WTC11 (cell line): ENCODE data around the gene BCL11B. TPM values are rescaled to one million over a fixed set of nuclear protein-coding genes. Genes with fewer than 3 reads are reported as not detected.

Experiments used
- ATAC-seq: fragments of 200-7000 bp; cut with Tn5 transposase; 2 replicates; pipeline ENCODE4 v1.10.0; 2021; ENCODE audit warnings: mild to moderate bottlenecking, moderate library complexity
- CTCF ChIA-PET: fragments of 300-600 bp; sonication (Branson Sonifier 250); formaldehyde crosslinking; loops from one replicate; lab custom pipeline; 2021; ENCODE audit warnings: antibody characterized with exemption; lab: Charles Lee
- POLR2A ChIA-PET: fragments of 350-600 bp; sonication (Branson Sonifier 250); formaldehyde crosslinking; loops from one replicate; lab custom pipeline; 2021; ENCODE audit warnings: antibody characterized with exemption; lab: Charles Lee
- DNase-seq: peaks from one replicate; pipeline ENCODE4 v3.0.0; 2021; ENCODE audit warnings: low spot score
- H3K27ac Mint-ChIP-seq: 2 replicates; pipeline ENCODE4 v1.8.0; 2021; ENCODE audit warnings: mixed read lengths
- H3K27me3 Mint-ChIP-seq: 2 replicates; pipeline ENCODE4 v1.8.0; 2021; ENCODE audit warnings: low read depth, mild to moderate bottlenecking, moderate library complexity, mixed read lengths
- H3K36me3 Mint-ChIP-seq: 2 replicates; pipeline ENCODE4 v1.8.0; 2021; ENCODE audit warnings: mixed read lengths
- H3K4me1 Mint-ChIP-seq: 2 replicates; pipeline ENCODE4 v1.8.0; 2022; ENCODE audit warnings: mixed read lengths
- H3K4me3 Mint-ChIP-seq: 2 replicates; pipeline ENCODE4 v1.8.0; 2021; ENCODE audit warnings: mild to moderate bottlenecking, moderate library complexity, mixed read lengths
- H3K9me3 Mint-ChIP-seq: 2 replicates; pipeline ENCODE4 v1.8.0; 2021; ENCODE audit warnings: mixed read lengths
- ATF1 ChIP-seq: sonication (generic); formaldehyde crosslinking; IDR thresholded peaks from 2 replicates; pipeline ENCODE4 v1.8.1; 2023; ENCODE audit warnings: mild to moderate bottlenecking, moderate library complexity, missing genetic modification reagents
- ATF3 ChIP-seq: sonication (generic); formaldehyde crosslinking; conservative IDR thresholded peaks from 2 replicates; pipeline ENCODE4 v1.8.1; 2022; ENCODE audit warnings: mild to moderate bottlenecking, missing genetic modification reagents
- CBFB ChIP-seq: sonication (generic); formaldehyde crosslinking; IDR thresholded peaks from 2 replicates; pipeline ENCODE4 v1.8.1; 2022; ENCODE audit warnings: mild to moderate bottlenecking, low read depth, missing genetic modification reagents
- E2F4 ChIP-seq: sonication (generic); formaldehyde crosslinking; IDR thresholded peaks from 2 replicates; pipeline ENCODE4 v1.8.1; 2022; ENCODE audit warnings: low read depth, mild to moderate bottlenecking, moderate library complexity, missing genetic modification reagents, borderline replicate concordance
- ELF4 ChIP-seq: sonication (generic); formaldehyde crosslinking; IDR thresholded peaks from 2 replicates; pipeline ENCODE4 v1.8.1; 2022; ENCODE audit warnings: low read depth, mild to moderate bottlenecking, moderate library complexity, missing genetic modification reagents
- FOXK1 ChIP-seq: sonication (generic); formaldehyde crosslinking; IDR thresholded peaks from 2 replicates; pipeline ENCODE4 v1.8.0; 2022; ENCODE audit warnings: mild to moderate bottlenecking, moderate library complexity, missing genetic modification reagents
- FOXP1 ChIP-seq: sonication (generic); formaldehyde crosslinking; IDR thresholded peaks from 2 replicates; pipeline ENCODE4 v1.8.0; 2022; ENCODE audit warnings: missing genetic modification reagents, mild to moderate bottlenecking, moderate library complexity, borderline replicate concordance
- FOXP4 ChIP-seq: sonication (generic); formaldehyde crosslinking; IDR thresholded peaks from 2 replicates; pipeline ENCODE4 v1.8.0; 2022; ENCODE audit warnings: mild to moderate bottlenecking, missing genetic modification reagents
- GABPB1 ChIP-seq: sonication (generic); formaldehyde crosslinking; IDR thresholded peaks from 2 replicates; pipeline ENCODE4 v1.8.1; 2023; ENCODE audit warnings: mild to moderate bottlenecking, missing genetic modification reagents
- GTF2I ChIP-seq: fragments of 250-450 bp; sonication (Bioruptor Pico); conservative IDR thresholded peaks from 2 replicates; pipeline ENCODE4 v1.4.0; 2021; ENCODE audit warnings: mild to moderate bottlenecking
- HMGA2 ChIP-seq: fragments of 250-450 bp; sonication (Bioruptor Pico); IDR thresholded peaks from 2 replicates; pipeline ENCODE4 v1.4.0; 2021; ENCODE audit warnings: mild to moderate bottlenecking, moderate library complexity
- IRF1 ChIP-seq: sonication (generic); formaldehyde crosslinking; IDR thresholded peaks from 2 replicates; pipeline ENCODE4 v1.8.0; 2023; ENCODE audit warnings: missing genetic modification reagents
- JUN ChIP-seq: sonication (generic); formaldehyde crosslinking; IDR thresholded peaks from 2 replicates; pipeline ENCODE4 v1.8.0; 2023; ENCODE audit warnings: mild to moderate bottlenecking, missing genetic modification reagents
- KAT7 ChIP-seq: sonication (generic); formaldehyde crosslinking; IDR thresholded peaks from 2 replicates; pipeline ENCODE4 v1.8.1; 2023; ENCODE audit warnings: missing genetic modification reagents, mild to moderate bottlenecking, borderline replicate concordance
- NFATC4 ChIP-seq: fragments of 250-450 bp; sonication (Bioruptor Pico); IDR thresholded peaks from 2 replicates; pipeline ENCODE4 v1.9.0; 2021; ENCODE audit warnings: mild to moderate bottlenecking
- NFYB ChIP-seq: sonication (generic); formaldehyde crosslinking; conservative IDR thresholded peaks from 2 replicates; pipeline ENCODE4 v1.8.0; 2022; ENCODE audit warnings: low read depth, missing genetic modification reagents
- NR1H2 ChIP-seq: sonication (generic); formaldehyde crosslinking; IDR thresholded peaks from 2 replicates; pipeline ENCODE4 v1.9.0; 2021; ENCODE audit warnings: mild to moderate bottlenecking, moderate library complexity, missing genetic modification reagents
- NR3C1 ChIP-seq: sonication (generic); formaldehyde crosslinking; conservative IDR thresholded peaks from 2 replicates; pipeline ENCODE4 v1.8.1; 2023; ENCODE audit warnings: low read depth, mild to moderate bottlenecking, missing genetic modification reagents
- SMAD3 ChIP-seq: sonication (generic); formaldehyde crosslinking; IDR thresholded peaks from 2 replicates; pipeline ENCODE4 v1.8.0; 2022; ENCODE audit warnings: missing genetic modification reagents, mild to moderate bottlenecking, borderline replicate concordance
- TEAD4 ChIP-seq: sonication (generic); formaldehyde crosslinking; IDR thresholded peaks from 2 replicates; pipeline ENCODE4 v1.8.0; 2022; ENCODE audit warnings: mild to moderate bottlenecking, missing genetic modification reagents
- USF1 ChIP-seq: sonication (generic); formaldehyde crosslinking; IDR thresholded peaks from 2 replicates; pipeline ENCODE4 v1.8.0; 2022; ENCODE audit warnings: mild to moderate bottlenecking, missing genetic modification reagents
- ZBTB43 ChIP-seq: sonication (generic); formaldehyde crosslinking; IDR thresholded peaks from 2 replicates; pipeline ENCODE4 v1.8.1; 2023; ENCODE audit warnings: mild to moderate bottlenecking, missing genetic modification reagents
- ZNF121 ChIP-seq: sonication (generic); formaldehyde crosslinking; IDR thresholded peaks from 2 replicates; pipeline ENCODE4 v1.8.0; 2023; ENCODE audit warnings: missing genetic modification reagents
- ZNF425 ChIP-seq: fragments of 250-450 bp; sonication (Bioruptor Pico); conservative IDR thresholded peaks from 2 replicates; pipeline ENCODE4 v1.9.0; 2021; ENCODE audit warnings: mild to moderate bottlenecking
- total RNA-seq: library from RNA; stranded (reverse); gene quantifications from 3 replicates; pipeline ENCODE4 v1.2.3, GENCODE V29; 2021

Gene BCL11B
- total RNA-seq, 1 experiment from 2014 or later: 9.1 TPM

GRCh38 chr14:99148131-99148530 lies 123.9 kb downstream of the BCL11B start (continued):
- no peak for TF ChIP-seq FOXP1
- no peak for TF ChIP-seq IRF1 (CRISPR knock-in tag)

GRCh38 chr14:99147366-99147740 lies 124.6 kb downstream of the BCL11B start:
- no peak for TF ChIP-seq ZNF121 (CRISPR knock-in tag)
- TF ChIP-seq FOXP4 (CRISPR knock-in tag): no peak
- TF ChIP-seq FOXK1 (CRISPR knock-in tag): no peak
- TF ChIP-seq GTF2I: no peak
- no peak for TF ChIP-seq E2F4 (CRISPR knock-in tag)
- Mint-ChIP-seq H3K9me3 (no peaks in the 10 kb centered on the region), H3K4me1 (peaks cover 23% of the 10 kb centered on the region), H3K27me3 (no peaks in the 10 kb centered on the region), H3K4me3 (no peak overlapping the region), H3K36me3 (no peaks in the 10 kb centered on the region), H3K27ac (no peak overlapping the region)
- CTCF ChIA-PET: interaction anchor here (1.1 kb wide), 1 partner anchor 28 kb away, joined by 3 read pairs; no protein-coding TSS in a partner anchor
- POLR2A ChIA-PET: interaction anchor here (0.7 kb wide), 1 partner anchor 61 kb away, joined by 6 read pairs; no protein-coding TSS in a partner anchor
- DNase-seq: no peak
- no peak for ATAC-seq

GRCh38 chr14:99146616-99147365 lies 125.2 kb downstream of the BCL11B start:
- CTCF ChIA-PET: interaction anchor here (1.1 kb wide), 1 partner anchor 28 kb away, joined by 3 read pairs; no protein-coding TSS in a partner anchor

More at GRCh38 chr14:99146616-99147365, 125.2 kb downstream of the BCL11B start:
- DNase-seq: no peak
- H3K27me3 Mint-ChIP-seq: no peaks in the 10 kb centered on the region
- H3K36me3 Mint-ChIP-seq: no peaks in the 10 kb centered on the region
- H3K9me3 Mint-ChIP-seq: no peaks in the 10 kb centered on the region
- no peak overlapping the region for H3K4me3 Mint-ChIP-seq
- POLR2A ChIA-PET: interaction anchor here (0.7 kb wide), 1 partner anchor 61 kb away, joined by 6 read pairs; no protein-coding TSS in a partner anchor
- TF ChIP-seq ZBTB43 (no peak), USF1 (CRISPR knock-in tag) (no peak), HMGA2 (no peak), NFATC4 (CRISPR knock-in tag) (no peak), ATF3 (CRISPR knock-in tag) (no peak), CBFB (no peak), NR1H2 (CRISPR knock-in tag) (no peak), TEAD4 (CRISPR knock-in tag) (no peak), JUN (CRISPR knock-in tag) (no peak), NR3C1 (CRISPR knock-in tag) (no peak), SMAD3 (CRISPR knock-in tag) (no peak), ATF1 (no peak), ELF4 (CRISPR knock-in tag) (no peak), GABPB1 (CRISPR knock-in tag) (no peak), NFYB (CRISPR knock-in tag) (no peak), ZNF121 (CRISPR knock-in tag) (no peak), ZNF425 (CRISPR knock-in tag) (no peak), KAT7 (CRISPR knock-in tag) (no peak)
- H3K4me1 Mint-ChIP-seq: peaks cover 23% of the 10 kb centered on the region
- H3K27ac Mint-ChIP-seq: no peak overlapping the region
- ATAC-seq: no peak
